Pulmonary artery endothelial cell (primary cell): ENCODE data around the gene ARSG. TPM values are rescaled to one million over a fixed set of nuclear protein-coding genes. Genes with fewer than 3 reads are reported as not detected.
"Not testable (repeated sequence)": the region's sequence is repeated elsewhere in the genome, so short reads cannot be mapped to it uniquely, and the experiment has no call there.

Source experiments
- DNase-seq: peaks from one replicate; pipeline ENCODE4 v3.0.0-alpha.2; 2011; ENCODE audit warnings: low read depth, low spot score
- total RNA-seq: library from RNA; depleted of rRNA; stranded (reverse); fragments of >200 nt; gene quantifications from 2 replicates; pipeline ENCODE4 v1.2.3, GENCODE V29; 2014

Gene ARSG
- 2.3 and 3.0 TPM in 2 replicates for total RNA-seq

DNA sequence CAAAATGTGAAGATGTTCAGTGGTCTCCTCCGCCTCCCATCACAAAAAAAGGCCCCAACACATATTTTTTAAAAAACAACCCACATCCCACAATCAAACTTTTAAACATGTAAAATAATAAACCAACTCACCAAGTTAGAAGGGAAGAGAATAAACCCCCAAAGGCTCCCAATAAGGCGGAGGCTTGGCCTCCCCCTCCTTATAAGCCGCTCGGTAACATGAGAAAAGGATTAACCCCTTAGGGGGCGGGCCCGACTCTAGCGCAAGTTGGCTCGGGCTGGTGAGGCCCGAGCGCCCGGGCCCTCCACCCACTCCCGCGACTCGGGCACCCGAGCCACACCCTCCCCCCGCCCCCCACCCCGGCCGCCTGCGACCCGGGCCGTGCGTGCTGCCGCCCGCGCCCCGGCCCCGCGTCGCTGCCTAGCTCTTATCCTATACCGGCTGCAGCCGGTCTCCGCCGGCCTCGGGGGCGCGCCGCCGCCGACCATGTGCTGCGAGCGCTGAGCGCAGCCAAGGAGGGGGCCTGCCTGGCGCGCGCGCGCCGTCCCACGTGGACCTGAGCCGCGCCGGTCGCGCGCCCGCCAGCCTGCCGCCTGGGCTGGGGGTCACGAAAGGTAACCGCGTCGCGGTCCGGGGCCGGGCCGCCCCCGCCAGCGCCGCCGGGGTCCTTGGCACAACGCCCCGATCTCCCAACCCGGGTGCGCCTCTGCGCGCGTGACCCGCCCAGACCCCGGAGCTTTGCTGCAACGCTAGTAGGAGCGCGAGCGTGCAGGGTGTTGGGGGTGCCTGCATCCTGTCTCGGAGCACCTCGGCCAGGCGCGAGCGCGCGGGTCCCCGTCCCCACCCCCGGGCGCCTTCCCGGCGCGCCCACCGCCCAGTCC, at the start of gene ARSG, which contains the start of gene SLC16A6:
Gene ARSG, plus strand, starts transcription at position 541 of the 881 bp plus-strand sequence. CDS start 15,999 bp downstream, outside the sequence.
Gene SLC16A6, minus strand, starts transcription at position 173 of the 881 bp plus-strand sequence. CDS start 12,807 bp downstream, outside the sequence.
- DNase-seq: no peak

DNA sequence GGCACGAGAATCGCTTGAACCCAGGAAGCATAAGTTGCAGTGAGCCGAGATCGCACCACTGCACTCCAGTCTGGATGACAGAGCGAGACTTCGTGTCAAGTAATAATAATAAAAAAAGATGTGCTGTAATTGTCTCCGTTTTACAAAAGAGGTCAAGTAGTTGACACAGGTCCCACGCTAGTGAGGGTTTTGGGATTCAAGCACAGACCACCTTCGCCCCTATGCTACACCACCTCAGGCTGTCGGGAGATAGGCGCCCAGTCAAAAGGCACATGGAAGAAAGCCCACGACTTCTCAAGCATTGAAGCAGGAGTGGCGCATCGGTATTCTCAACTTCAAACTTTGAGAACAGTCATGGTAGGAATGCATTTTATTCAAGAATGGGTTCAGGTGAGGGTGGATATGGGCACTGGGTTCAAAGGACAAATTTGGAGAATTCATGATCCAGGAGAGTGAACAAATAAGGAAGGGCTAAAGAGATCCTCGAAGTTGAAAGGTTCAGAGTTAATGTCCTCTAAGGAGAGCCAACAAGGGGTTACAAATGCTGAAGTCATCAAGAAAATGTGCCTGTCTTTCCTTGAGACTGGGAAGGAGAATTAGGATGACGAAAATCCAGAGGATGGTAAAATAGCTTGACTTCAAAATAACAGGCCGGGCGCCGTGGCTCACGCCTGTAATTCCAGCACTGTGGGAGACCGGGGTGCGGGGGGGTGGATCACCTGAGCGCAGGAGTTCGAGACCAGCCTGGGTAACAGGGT, 44.8 kb upstream of the ARSG start:
- DNase-seq: no peak

DNA sequence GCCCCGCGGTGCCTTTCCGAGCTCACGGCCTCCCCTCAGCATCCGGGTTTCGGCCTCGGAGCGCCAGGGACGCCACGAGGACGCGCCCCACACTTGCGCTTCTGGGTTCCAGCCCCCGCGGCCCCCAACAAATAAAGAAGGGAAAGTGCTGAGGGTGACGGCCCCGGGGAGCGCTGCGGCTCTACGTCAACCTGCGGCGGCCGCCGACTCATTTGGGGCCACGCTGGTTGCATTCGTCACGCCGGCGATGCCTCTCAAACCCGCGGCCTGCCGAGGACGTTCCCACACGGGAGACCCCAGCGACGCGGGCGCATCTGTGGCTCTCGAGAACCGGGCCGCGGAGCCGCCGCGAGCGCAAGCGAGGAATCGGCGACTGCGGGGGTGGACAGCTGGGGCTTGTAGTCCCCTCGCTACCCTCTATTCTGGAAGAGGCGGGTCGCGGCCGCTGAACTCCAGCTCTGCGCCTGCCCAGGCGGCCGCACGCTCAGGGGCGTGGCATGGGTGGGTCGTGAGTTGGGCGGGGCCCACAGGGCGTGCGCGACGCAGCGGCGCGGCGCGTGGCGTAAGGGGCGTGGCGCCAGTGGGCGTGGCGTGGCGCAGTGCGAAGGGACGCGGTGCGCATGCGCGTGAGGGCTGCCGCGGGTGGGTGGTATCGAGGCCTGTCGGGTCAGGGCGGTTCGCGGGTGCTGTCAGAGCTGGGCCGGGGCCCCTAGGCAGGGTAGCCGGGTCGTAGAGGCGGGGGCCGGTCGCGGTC, 43.7 kb upstream of the ARSG start, which contains the start of gene AMZ2:
Gene AMZ2, plus strand, starts transcription at position 599 of the 754 bp plus-strand sequence. CDS start 2,145 bp downstream, outside the sequence.
- DNase-seq: peak; percentile 70

DNA sequence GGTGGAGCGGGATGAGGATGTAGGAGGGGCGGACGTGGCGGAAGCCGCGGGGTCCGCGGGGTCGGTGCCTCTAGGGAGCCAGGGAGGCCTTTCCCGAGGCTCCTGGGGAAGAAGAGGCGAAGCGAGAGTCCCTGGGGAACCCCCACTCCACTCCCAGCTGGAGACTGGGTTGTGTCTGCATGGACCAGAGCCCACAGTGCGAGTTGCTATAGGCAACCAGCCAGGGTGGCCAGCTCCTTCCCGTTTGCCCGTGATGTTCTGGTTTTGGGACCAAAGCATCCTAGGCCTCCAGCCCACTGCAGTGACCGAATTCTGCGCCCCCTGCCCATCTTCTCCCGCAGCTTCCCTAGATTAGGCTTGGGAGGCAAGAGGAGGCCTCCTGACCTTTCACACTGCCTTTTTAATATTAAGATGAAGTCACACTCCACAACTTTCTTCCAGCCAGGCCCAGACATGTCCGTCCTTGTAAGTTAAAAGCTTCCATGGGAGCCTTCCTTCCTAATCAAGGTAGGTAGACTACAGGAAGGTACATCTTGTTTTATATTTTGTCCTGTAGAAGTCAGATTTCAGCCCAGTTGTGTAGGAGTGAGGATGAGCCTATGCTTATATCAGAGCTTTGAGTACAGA, 43.0 kb upstream of the ARSG start:
- peak; percentile 7 for DNase-seq

DNA sequence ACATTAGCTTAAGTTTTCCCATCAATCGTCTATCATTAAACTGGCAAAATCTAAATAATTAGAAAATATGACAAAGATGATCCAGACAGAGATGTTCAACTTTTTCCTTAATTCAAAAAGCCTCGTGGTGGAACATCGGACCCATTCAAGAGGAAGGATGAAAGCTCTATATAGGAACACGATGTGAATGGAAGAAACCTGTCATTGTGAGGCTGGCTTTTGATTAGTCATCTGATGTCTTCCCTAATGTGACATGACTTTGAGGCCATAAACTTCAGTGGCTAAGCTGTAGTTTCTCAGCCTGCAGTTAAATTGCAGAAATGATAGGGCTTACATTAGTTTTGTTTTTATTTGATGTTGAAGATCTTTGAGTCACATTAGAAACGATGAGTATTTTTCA, 42.4 kb upstream of the ARSG start:
- no peak for DNase-seq

DNA sequence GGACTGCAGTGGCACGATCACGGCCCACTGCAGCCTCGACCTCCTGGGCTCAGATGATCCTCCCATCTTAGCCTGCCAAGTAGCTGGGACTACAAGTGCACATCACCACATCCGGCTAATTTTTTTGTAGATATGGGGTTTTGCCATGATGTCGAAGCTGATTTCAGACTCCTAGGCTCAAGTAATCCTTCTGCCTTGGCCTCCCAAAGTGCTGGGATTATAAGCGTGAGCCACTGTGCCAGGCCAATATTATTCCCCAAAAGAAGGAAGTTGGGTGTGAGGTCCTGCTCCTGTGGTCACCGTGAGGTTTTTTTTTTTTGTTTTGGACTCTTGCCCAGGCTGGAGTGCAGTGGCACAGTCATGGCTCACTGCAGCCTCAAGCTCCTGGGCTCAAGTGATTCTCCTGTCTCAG, 41.9 kb upstream of the ARSG start:
- no peak for DNase-seq

DNA sequence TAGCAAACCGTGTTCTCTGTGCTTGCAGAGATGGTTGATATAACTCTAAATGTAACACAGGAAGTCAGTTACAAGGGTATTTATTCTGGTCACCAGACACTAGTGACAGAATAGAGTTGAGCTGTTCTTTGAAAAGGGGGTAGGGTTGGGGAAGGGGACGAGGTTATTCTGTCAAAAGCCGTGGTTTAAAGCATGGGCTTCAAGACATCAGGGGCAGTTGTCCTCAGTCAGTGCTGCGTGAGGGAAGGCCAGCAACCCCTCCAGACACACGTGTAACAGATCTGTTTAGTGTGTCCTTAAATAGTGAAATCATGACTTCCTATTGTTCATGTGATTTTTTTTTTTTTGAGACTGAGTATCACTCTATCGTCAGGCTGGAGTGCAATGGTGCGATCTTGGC, 37.9 kb upstream of the ARSG start:
- not testable (repeated sequence) for DNase-seq

DNA sequence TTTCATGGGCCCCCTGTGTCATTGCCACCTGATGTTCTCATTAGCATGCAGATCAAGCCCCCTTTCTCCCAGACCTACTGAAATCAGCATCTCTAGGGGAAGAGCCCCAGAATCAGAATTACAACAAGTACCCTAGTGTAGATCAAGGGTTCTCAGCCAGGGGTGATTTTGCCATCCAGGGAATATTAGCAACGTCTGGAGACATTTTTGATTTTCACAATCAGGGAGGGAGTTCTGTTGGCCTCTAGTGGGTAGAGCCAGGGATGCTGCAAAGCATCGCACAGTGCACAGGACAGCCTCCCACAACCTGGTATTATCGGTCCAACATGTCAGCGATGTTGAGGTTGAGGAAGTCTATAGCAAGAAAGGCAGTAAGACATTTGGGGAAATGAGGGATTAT, 36.1 kb upstream of the ARSG start:
- no peak for DNase-seq

DNA sequence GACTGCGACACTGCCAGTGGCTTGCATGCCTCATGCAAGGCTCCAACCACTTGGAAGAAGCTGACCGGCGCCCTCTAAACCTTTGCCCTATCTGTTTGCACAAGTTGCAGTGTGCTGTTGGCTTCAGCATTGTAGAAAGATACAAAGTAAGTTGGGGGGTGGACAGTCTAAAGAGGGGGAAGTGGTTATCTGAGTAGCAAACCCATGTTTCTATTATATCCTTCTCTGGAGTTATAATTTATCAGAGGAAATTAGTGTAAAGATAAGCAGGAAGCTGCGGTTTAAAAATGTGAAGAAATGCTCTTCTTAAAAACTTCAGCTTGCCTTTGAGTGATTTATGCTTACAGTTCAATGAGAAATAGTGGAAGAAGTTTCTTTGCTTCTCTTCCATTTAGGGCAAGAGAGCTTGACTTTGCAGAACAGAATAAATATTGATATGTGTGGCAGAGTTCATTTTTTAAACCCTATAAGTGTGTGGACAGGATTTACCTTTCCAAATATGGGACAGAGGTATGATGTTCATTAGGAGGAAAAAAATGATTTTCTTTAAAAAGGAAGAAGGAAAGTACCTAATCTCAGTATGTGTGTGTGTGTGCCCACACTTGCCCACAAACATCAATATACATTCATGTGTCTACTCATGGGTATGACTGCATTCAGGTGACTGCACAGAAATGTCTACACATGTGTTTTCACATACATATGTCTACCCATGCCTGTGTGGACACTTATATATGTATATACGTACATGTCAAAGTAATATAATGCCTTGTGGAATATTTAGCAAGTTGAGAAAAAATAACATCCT, 35.4 kb upstream of the ARSG start:
- no peak for DNase-seq

DNA sequence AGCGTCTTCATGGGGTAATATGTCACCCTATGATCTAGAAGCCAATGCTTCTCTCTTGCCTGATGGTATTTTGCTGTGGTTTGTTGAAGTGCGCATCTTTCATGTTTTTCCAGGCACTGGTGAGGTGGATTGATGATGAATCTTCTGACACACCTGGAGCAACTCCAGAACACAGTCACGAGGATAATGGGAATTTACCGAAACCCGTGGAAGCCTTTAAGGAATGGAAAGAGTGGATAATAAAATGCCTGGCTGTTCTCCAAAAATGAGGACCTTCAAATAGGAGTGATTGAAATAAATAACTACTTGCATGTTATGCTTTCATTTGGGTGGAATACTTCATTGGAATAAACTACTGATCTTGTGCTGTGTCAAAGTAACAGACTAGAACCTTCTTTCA, 34.6 kb upstream of the ARSG start:
- not testable (repeated sequence) for DNase-seq

DNA sequence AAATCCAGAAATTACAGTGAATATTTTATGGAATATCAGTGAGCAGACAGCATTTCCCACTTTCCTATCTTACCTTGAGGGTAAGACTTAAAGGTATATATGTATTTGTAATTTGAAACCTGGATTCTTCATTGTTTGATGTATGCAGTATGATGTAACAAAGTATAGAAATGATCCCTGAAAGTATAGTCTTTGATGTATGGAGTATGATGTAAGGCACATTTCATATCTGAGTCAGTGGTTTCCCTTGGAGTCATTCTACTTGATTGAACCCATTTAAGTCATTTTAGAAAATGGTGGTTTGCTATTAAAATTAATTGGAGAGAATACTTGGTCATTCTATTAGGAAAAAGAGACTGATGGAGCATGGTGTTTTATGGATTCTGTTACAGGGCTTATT, 33.4 kb upstream of the ARSG start:
- DNase-seq: no peak

DNA sequence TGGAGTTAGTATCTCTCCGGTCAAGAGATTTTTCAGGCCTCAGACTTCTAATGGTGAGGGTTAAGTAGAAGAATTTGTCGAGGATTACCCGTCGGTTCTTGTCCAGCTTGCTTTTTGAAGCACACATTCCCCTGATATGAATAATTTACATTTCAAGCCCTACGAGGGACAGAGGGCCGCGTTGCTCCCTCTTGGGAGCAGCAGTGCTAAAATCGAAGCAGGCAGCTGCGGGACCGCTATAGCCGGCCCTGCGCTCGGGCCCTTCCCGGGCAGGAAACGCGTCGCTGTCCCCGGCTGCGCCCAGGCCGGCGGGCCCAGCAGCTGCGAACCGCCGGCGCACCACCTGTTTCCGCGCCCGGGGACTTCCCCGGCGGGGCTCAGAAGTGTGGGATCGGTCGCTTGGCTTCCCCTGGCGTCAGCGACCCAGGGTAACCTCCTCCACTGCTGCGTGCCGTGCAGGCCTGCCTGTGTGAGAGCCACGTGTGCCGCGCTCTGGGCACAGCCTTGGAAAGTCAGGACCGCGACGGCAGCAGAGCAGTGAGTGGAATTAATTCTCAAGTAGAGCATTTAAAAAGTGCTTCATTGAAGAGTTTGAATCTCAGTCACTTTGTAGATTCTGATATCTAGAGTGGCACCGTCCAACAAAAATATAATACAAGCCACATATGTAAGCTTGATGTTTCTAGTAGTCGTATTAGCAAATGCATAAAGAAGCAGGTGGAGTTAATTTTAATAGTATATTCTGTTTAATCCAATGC, 32.2 kb upstream of the ARSG start:
- peak; percentile 17 for DNase-seq

DNA sequence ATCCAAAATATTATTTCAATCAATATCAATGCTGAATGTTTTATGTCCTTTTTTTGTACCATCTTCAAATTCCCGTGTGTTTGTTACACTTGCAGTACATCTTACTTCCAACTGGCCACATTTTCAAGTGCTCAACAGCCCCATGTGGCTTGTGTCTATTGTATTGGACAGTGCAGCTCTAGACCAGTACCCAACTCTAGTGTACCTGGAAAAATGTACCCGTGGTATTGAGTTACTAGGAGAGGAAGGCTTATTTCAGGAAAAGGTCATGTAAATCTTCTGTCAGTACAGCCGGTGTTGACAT, 31.7 kb upstream of the ARSG start:
- not testable (repeated sequence) for DNase-seq

DNA sequence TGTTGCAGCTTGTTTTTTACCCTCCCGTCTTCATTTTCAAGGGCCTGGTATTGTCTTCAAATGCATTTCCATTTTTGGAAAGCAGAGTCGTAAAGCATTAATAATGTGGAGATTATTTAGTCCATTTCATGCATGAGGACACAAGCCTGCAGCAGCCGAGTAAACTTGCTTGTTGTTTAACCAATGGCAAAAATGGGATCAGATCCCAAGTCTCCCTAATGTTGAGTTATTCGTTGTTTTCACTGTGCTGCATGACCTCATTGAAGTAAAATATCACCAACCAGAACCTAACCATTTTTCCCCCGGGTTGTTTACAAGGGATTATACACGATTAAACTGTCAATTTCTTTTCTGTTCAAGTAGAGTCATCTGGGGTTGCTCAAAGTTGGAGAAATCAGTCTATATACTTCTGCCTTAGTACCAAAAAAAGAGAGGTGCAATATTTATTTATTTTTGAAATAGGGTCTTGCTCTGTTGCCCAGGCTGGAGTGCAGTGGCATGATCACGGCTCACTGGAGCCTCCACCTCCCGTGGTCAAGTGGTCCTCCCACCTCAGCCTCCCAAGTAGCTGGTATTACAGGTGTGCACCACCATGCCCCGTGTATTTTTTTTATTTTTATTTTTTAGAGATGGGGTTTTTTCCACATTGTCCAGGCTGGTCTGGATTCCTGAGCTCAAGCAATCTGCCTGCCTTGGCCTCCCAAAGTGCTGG, 31.1 kb upstream of the ARSG start:
- no peak for DNase-seq

DNA sequence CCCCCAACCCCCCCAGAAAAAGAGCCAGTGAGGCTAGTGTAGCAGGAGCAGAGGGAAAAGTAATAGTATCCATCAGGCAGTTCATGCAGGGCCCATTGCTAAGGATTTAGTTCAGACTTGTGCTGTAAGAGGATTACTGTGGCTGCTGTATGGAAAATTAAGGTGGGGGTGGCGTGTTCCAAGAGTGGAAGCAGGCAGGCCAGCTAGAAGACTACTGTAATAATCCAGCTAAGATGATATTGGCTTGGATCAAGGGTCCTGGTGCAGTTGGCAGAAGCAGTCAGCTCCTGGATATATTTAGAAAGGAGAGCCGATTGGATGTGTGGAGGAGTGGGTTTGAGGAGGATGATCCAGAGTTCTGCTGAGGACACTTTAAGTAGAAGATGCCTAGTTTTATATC, 28.8 kb upstream of the ARSG start:
- not testable (repeated sequence) for DNase-seq

DNA sequence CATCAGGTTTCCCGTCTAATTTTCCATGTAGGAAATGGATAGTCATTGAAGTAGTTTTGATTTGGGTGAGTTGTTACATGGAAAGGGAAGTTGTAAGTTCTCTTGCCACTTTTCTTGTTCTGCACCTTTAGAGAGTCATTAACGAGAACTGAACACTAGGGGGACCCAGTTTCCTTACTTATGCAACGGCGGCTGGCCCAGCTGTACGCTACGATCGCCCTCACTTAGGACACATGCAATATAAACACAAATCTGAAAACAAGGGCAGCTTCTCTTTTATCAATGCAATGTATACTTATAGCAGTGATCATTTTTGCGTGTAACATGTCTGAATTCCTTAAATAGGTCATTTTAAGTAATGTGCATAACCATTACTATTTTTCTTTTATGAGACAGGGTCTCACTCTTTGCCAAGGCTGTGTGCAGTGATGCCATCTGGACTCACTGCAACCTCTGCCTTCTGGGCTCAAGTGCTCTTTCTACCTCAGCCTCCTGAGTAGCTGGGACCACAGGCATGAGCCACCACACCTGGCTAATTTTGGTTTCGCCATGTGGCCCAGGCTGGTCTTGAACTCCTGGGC, 28.1 kb upstream of the ARSG start:
- DNase-seq: not testable (repeated sequence)

DNA sequence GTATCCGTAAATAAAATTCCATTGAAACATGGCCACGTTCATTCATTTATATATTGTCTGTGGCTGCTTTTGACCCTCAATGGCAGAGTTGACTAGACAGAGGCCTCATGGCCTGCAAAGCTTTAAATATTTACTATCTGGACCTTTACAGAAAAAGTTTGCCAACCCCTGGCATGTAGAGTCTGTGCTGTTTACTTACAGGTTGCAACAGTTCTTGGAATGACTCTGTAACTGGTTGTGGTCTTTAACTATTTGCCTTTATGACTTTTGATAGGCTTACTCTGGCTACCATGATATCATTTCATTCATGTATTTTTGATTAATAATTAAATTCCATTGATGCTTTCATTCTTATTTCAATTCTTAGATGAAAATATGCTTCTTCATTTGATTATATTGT, 25.5 kb upstream of the ARSG start:
- not testable (repeated sequence) for DNase-seq

DNA sequence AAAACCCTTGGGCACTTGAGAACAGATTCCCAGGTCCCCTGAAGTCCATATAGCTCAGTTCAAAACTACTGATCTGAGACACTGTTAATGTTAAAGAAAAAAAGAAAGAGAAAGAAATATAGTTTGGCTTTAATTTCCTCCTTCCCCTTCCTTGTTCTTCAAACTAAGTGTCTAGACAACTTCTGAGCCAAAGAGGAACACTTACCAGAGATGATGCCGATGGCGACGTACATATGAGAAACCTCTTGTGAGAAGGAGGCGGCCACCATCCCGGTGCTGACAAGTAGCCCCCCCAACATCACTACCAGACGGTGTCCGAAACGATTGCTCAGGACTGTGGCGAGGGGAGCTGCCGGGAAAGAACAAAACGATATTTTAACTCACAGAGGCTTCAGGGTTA, 17.6 kb upstream of the ARSG start:
- no peak for DNase-seq

DNA sequence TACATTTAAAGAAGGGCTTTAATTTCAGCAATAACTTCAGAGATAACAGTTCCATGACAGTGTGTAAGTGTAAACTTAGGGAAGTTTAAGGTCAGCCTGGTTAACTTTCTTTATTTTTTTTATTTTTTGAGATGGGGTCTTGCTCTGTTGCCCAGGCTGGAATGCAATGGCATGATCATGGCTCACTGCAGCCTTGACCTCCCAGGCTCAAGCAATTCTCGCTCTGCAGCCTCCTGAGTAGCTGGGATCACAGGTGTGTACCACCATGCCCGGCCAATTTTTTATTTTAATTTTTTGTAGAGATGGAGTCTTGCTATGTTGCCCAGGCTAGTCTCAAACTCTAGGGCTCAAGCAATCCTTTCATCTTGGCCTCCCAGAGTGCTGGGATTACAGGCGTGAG, 15.0 kb upstream of the ARSG start:
- DNase-seq: not testable (repeated sequence)
